ENCODE data around the gene LAIR1.

Gene LAIR1

GRCh38 chr19:54316746-54317107, 48.0 kb downstream of the LAIR1 start:
- DNase-seq, result peak; percentile 44

GRCh38 chr19:54315956-54316355, 48.8 kb downstream of the LAIR1 start:
- no peak for DNase-seq

- no peak for DNase-seq
These were observed 52.0 kb downstream of the LAIR1 start, which contains the start of gene LILRA5 for GRCh38 chr19:54312436-54313377. LILRA5 (minus strand) TSS chr19:54313166; CDS start chr19:54313019, 147 bp downstream.

GRCh38 chr19:54312011-54312410, 52.7 kb downstream of the LAIR1 start:
- DNase-seq, result no peak

GRCh38 chr19:54311486-54311885, 53.2 kb downstream of the LAIR1 start:
- DNase-seq, result no peak

- DNase-seq, result no peak
These were observed 54.2 kb downstream of the LAIR1 start for GRCh38 chr19:54310543-54310942.

GRCh38 chr19:54309811-54310210, 54.9 kb downstream of the LAIR1 start:
- no peak for DNase-seq

- no peak for DNase-seq
These were observed 57.2 kb downstream of the LAIR1 start for GRCh38 chr19:54307389-54308020.

GRCh38 chr19:54305141-54305540, 59.6 kb downstream of the LAIR1 start:
- no peak for DNase-seq

- DNase-seq, result no peak
These were observed 62.5 kb downstream of the LAIR1 start for GRCh38 chr19:54302257-54302656.
